ENCODE data around the gene SCYL3. TPM values are rescaled to one million over a fixed set of nuclear protein-coding genes. Genes with fewer than 3 reads are reported as not detected.

SCYL3 gene
- total RNA-seq, 1 donor from 2014 or later = 6.4 TPM

GRCh38 chr1:169860750-169861149 lies 32.9 kb downstream of the SCYL3 start:
- no peak for TF ChIP-seq CTCF (IDR thresholded peaks at IDR 0.05; ENCODE audit: insufficient read depth, low read length, poor library complexity, severe bottlenecking)
- Histone ChIP-seq H3K4me3 (ENCODE audit: low read depth, low read length) (no peak overlapping the region), H3K27me3 (ENCODE audit: control insufficient read depth, insufficient read depth, low read length) (no peaks in the 10 kb centered on the region), H3K36me3 (ENCODE audit: control insufficient read depth, insufficient read depth, low read length) (peaks cover 4% of the 10 kb centered on the region)
- DNase-seq (ENCODE audit: low read depth) = no peak

- peaks cover 4% of the 10 kb centered on the region for H3K36me3 ChIP-seq (ENCODE audit: control insufficient read depth, insufficient read depth, low read length)
- TF ChIP-seq CTCF (IDR thresholded peaks at IDR 0.05; ENCODE audit: insufficient read depth, low read length, poor library complexity, severe bottlenecking) = no peak
Observed at GRCh38 chr1:169860187-169860586, 33.5 kb downstream of the SCYL3 start.

GRCh38 chr1:169859001-169859400 lies 34.7 kb downstream of the SCYL3 start:
- no peak for DNase-seq (ENCODE audit: low read depth)
- Histone ChIP-seq H3K4me3 (ENCODE audit: low read depth, low read length) (no peak overlapping the region), H3K27me3 (ENCODE audit: control insufficient read depth, insufficient read depth, low read length) (no peaks in the 10 kb centered on the region), H3K36me3 (ENCODE audit: control insufficient read depth, insufficient read depth, low read length) (peaks cover 4% of the 10 kb centered on the region)
- no peak for TF ChIP-seq CTCF (IDR thresholded peaks at IDR 0.05; ENCODE audit: insufficient read depth, low read length, poor library complexity, severe bottlenecking)

More at GRCh38 chr1:169860187-169860586, 33.5 kb downstream of the SCYL3 start:
- Histone ChIP-seq H3K27me3 (ENCODE audit: control insufficient read depth, insufficient read depth, low read length) (no peaks in the 10 kb centered on the region), H3K4me3 (ENCODE audit: low read depth, low read length) (no peak overlapping the region)
- DNase-seq (ENCODE audit: low read depth) = no peak

GRCh38 chr1:169858467-169858866 lies 35.2 kb downstream of the SCYL3 start:
- no peak for TF ChIP-seq CTCF (IDR thresholded peaks at IDR 0.05; ENCODE audit: insufficient read depth, low read length, poor library complexity, severe bottlenecking)

GRCh38 chr1:169853341-169853740 lies 40.4 kb downstream of the SCYL3 start:
- Histone ChIP-seq H3K4me3 (ENCODE audit: low read depth, low read length) (no peak overlapping the region), H3K36me3 (ENCODE audit: control insufficient read depth, insufficient read depth, low read length) (peaks cover 1% of the 10 kb centered on the region), H3K27me3 (ENCODE audit: control insufficient read depth, insufficient read depth, low read length) (no peaks in the 10 kb centered on the region)
- DNase-seq (ENCODE audit: low read depth) = no peak
- TF ChIP-seq CTCF (IDR thresholded peaks at IDR 0.05; ENCODE audit: insufficient read depth, low read length, poor library complexity, severe bottlenecking) = no peak

More at GRCh38 chr1:169858467-169858866, 35.2 kb downstream of the SCYL3 start:
- DNase-seq (ENCODE audit: low read depth) = no peak
- no peaks in the 10 kb centered on the region for H3K27me3 ChIP-seq (ENCODE audit: control insufficient read depth, insufficient read depth, low read length)
- H3K36me3 ChIP-seq (ENCODE audit: control insufficient read depth, insufficient read depth, low read length) = peaks cover 4% of the 10 kb centered on the region
- no peak overlapping the region for H3K4me3 ChIP-seq (ENCODE audit: low read depth, low read length)

- Histone ChIP-seq H3K36me3 (ENCODE audit: control insufficient read depth, insufficient read depth, low read length) (peaks cover 1% of the 10 kb centered on the region), H3K4me3 (ENCODE audit: low read depth, low read length) (no peak overlapping the region), H3K27me3 (ENCODE audit: control insufficient read depth, insufficient read depth, low read length) (no peaks in the 10 kb centered on the region)
- no peak for TF ChIP-seq CTCF (IDR thresholded peaks at IDR 0.05; ENCODE audit: insufficient read depth, low read length, poor library complexity, severe bottlenecking)
- DNase-seq (ENCODE audit: low read depth) = no peak
Observed at GRCh38 chr1:169849346-169850022, 44.2 kb downstream of the SCYL3 start.

Data from kidney epithelial cell (primary cell).